WTC11 (cell line): Measurements from ENCODE around the gene PPP1R9A. TPM values are rescaled to one million over a fixed set of nuclear protein-coding genes. Genes with fewer than 3 reads are reported as not detected.

Experiments
- ATAC-seq: fragments of 200-7000 bp; cut with Tn5 transposase; 2 replicates; pipeline ENCODE4 v1.10.0; 2021; ENCODE audit warnings: mild to moderate bottlenecking, moderate library complexity
- CTCF ChIA-PET: fragments of 300-600 bp; sonication (Branson Sonifier 250); formaldehyde crosslinking; loops from one replicate; lab custom pipeline; 2021; ENCODE audit warnings: antibody characterized with exemption; lab: Charles Lee
- POLR2A ChIA-PET: fragments of 350-600 bp; sonication (Branson Sonifier 250); formaldehyde crosslinking; loops from one replicate; lab custom pipeline; 2021; ENCODE audit warnings: antibody characterized with exemption; lab: Charles Lee
- DNase-seq: peaks from one replicate; pipeline ENCODE4 v3.0.0; 2021; ENCODE audit warnings: low spot score
- H3K27ac Mint-ChIP-seq: 2 replicates; pipeline ENCODE4 v1.8.0; 2021; ENCODE audit warnings: mixed read lengths
- H3K27me3 Mint-ChIP-seq: 2 replicates; pipeline ENCODE4 v1.8.0; 2021; ENCODE audit warnings: low read depth, mild to moderate bottlenecking, moderate library complexity, mixed read lengths
- H3K36me3 Mint-ChIP-seq: 2 replicates; pipeline ENCODE4 v1.8.0; 2021; ENCODE audit warnings: mixed read lengths
- H3K4me1 Mint-ChIP-seq: 2 replicates; pipeline ENCODE4 v1.8.0; 2022; ENCODE audit warnings: mixed read lengths
- H3K4me3 Mint-ChIP-seq: 2 replicates; pipeline ENCODE4 v1.8.0; 2021; ENCODE audit warnings: mild to moderate bottlenecking, moderate library complexity, mixed read lengths
- H3K9me3 Mint-ChIP-seq: 2 replicates; pipeline ENCODE4 v1.8.0; 2021; ENCODE audit warnings: mixed read lengths
- CTCF ChIP-seq: fragments of 200-600 bp; IDR thresholded peaks from 2 replicates; pipeline ENCODE4 v1.8.0; 2022; ENCODE audit warnings: antibody characterized with exemption
- EMX1 ChIP-seq: fragments of 250-450 bp; sonication (Bioruptor Pico); IDR thresholded peaks from 2 replicates; pipeline ENCODE4 v1.8.0; 2021; ENCODE audit warnings: mild to moderate bottlenecking
- ESRRA ChIP-seq: sonication (generic); formaldehyde crosslinking; IDR thresholded peaks from 2 replicates; pipeline ENCODE4 v1.8.1; 2022; ENCODE audit warnings: mild to moderate bottlenecking, missing genetic modification reagents, borderline replicate concordance
- FOXK1 ChIP-seq: sonication (generic); formaldehyde crosslinking; IDR thresholded peaks from 2 replicates; pipeline ENCODE4 v1.8.0; 2022; ENCODE audit warnings: mild to moderate bottlenecking, moderate library complexity, missing genetic modification reagents
- NFATC4 ChIP-seq: fragments of 250-450 bp; sonication (Bioruptor Pico); IDR thresholded peaks from 2 replicates; pipeline ENCODE4 v1.9.0; 2021; ENCODE audit warnings: mild to moderate bottlenecking
- NFE2L1 ChIP-seq: sonication (generic); formaldehyde crosslinking; IDR thresholded peaks from 2 replicates; pipeline ENCODE4 v1.8.1; 2023; ENCODE audit warnings: missing genetic modification reagents
- NFYB ChIP-seq: sonication (generic); formaldehyde crosslinking; conservative IDR thresholded peaks from 2 replicates; pipeline ENCODE4 v1.8.0; 2022; ENCODE audit warnings: low read depth, missing genetic modification reagents
- NR3C1 ChIP-seq: sonication (generic); formaldehyde crosslinking; conservative IDR thresholded peaks from 2 replicates; pipeline ENCODE4 v1.8.1; 2023; ENCODE audit warnings: low read depth, mild to moderate bottlenecking, missing genetic modification reagents
- OVOL2 ChIP-seq: fragments of 250-450 bp; sonication (Bioruptor Pico); IDR thresholded peaks from 2 replicates; pipeline ENCODE4 v1.9.0; 2021; ENCODE audit warnings: mild to moderate bottlenecking, borderline replicate concordance
- PRDM15 ChIP-seq: sonication (generic); formaldehyde crosslinking; IDR thresholded peaks from 2 replicates; pipeline ENCODE4 v1.8.0; 2022; ENCODE audit warnings: missing genetic modification reagents
- PREB ChIP-seq: sonication (generic); formaldehyde crosslinking; IDR thresholded peaks from 2 replicates; pipeline ENCODE4 v1.8.1; 2022; ENCODE audit warnings: mild to moderate bottlenecking, missing genetic modification reagents, moderate library complexity, borderline replicate concordance
- SMAD3 ChIP-seq: sonication (generic); formaldehyde crosslinking; IDR thresholded peaks from 2 replicates; pipeline ENCODE4 v1.8.0; 2022; ENCODE audit warnings: missing genetic modification reagents, mild to moderate bottlenecking, borderline replicate concordance
- SMAD4 ChIP-seq: sonication (generic); formaldehyde crosslinking; IDR thresholded peaks from 2 replicates; pipeline ENCODE4 v1.8.0; 2022; ENCODE audit warnings: mild to moderate bottlenecking, missing genetic modification reagents
- STAT6 ChIP-seq: sonication (generic); formaldehyde crosslinking; conservative IDR thresholded peaks from 2 replicates; pipeline ENCODE4 v1.8.1; 2023; ENCODE audit warnings: mild to moderate bottlenecking, low read depth, missing genetic modification reagents, moderate library complexity
- TEAD4 ChIP-seq: sonication (generic); formaldehyde crosslinking; IDR thresholded peaks from 2 replicates; pipeline ENCODE4 v1.8.0; 2022; ENCODE audit warnings: mild to moderate bottlenecking, missing genetic modification reagents
- ZNF219 ChIP-seq: sonication (generic); formaldehyde crosslinking; IDR thresholded peaks from 2 replicates; pipeline ENCODE4 v1.8.0; 2023; ENCODE audit warnings: missing genetic modification reagents, mild to moderate bottlenecking, borderline replicate concordance
- ZNF263 ChIP-seq: sonication (generic); formaldehyde crosslinking; IDR thresholded peaks from 2 replicates; pipeline ENCODE4 v1.8.1; 2022; ENCODE audit warnings: low read depth, mild to moderate bottlenecking, moderate library complexity, missing genetic modification reagents
- ZNF425 ChIP-seq: fragments of 250-450 bp; sonication (Bioruptor Pico); conservative IDR thresholded peaks from 2 replicates; pipeline ENCODE4 v1.9.0; 2021; ENCODE audit warnings: mild to moderate bottlenecking
- ZSCAN18 ChIP-seq: fragments of 250-450 bp; sonication (Bioruptor Pico); IDR thresholded peaks from 2 replicates; pipeline ENCODE4 v2.1.2; 2022; ENCODE audit warnings: mild to moderate bottlenecking, moderate library complexity
- total RNA-seq: library from RNA; stranded (reverse); gene quantifications from 3 replicates; pipeline ENCODE4 v1.2.3, GENCODE V29; 2021

PPP1R9A gene
- total RNA-seq, 1 experiment from 2014 or later = 16.8 TPM

- ChIA-PET POLR2A (no interaction called here), CTCF (no interaction called here)
- no peaks in the 10 kb centered on the region for H3K36me3 Mint-ChIP-seq
- no peak overlapping the region for H3K4me3 Mint-ChIP-seq
- no peak for TF ChIP-seq SMAD4 (CRISPR knock-in tag)
- TF ChIP-seq FOXK1 (CRISPR knock-in tag) = no peak
- TF ChIP-seq ESRRA (CRISPR knock-in tag) = no peak
- no peak for TF ChIP-seq STAT6 (CRISPR knock-in tag)
- no peak for TF ChIP-seq ZNF425 (CRISPR knock-in tag)
- no peak for TF ChIP-seq OVOL2
- no peak for TF ChIP-seq NR3C1 (CRISPR knock-in tag)
- TF ChIP-seq ZSCAN18 = no peak
- no peak for TF ChIP-seq PRDM15
- TF ChIP-seq EMX1 (CRISPR knock-in tag) = no peak
- no peak for TF ChIP-seq NFYB (CRISPR knock-in tag)
- no peak for TF ChIP-seq ZNF263 (CRISPR knock-in tag)
- no peak for TF ChIP-seq TEAD4 (CRISPR knock-in tag)
- no peak for TF ChIP-seq SMAD3 (CRISPR knock-in tag)
- DNase-seq = no peak
- H3K27ac Mint-ChIP-seq = no peak overlapping the region
- no peaks in the 10 kb centered on the region for H3K4me1 Mint-ChIP-seq
- no peak for ATAC-seq
- no peaks in the 10 kb centered on the region for H3K27me3 Mint-ChIP-seq
- H3K9me3 Mint-ChIP-seq = peaks cover 6% of the 10 kb centered on the region; the same call in 1 of the 2 replicates
These were observed 9.9 kb upstream of the PPP1R9A start for GRCh38 chr7:94897541-94897940.

GRCh38 chr7:94898340-94898739 lies 9.1 kb upstream of the PPP1R9A start:
- Mint-ChIP-seq H3K4me3 (no peak overlapping the region), H3K36me3 (no peaks in the 10 kb centered on the region), H3K27ac (no peak overlapping the region), H3K27me3 (no peaks in the 10 kb centered on the region), H3K4me1 (no peaks in the 10 kb centered on the region), H3K9me3 (no peaks in the 10 kb centered on the region)
- POLR2A ChIA-PET = no interaction called here
- TF ChIP-seq PREB (no peak), STAT6 (CRISPR knock-in tag) (no peak), CTCF (no peak), ZNF219 (CRISPR knock-in tag) (no peak), NFE2L1 (CRISPR knock-in tag) (no peak), NFYB (CRISPR knock-in tag) (no peak), NFATC4 (CRISPR knock-in tag) (no peak)
- DNase-seq = no peak
- ATAC-seq = no peak
- CTCF ChIA-PET = no interaction called here
